ENCODE results near the gene IL27RA.

GRCh38 chr19:14021474-14021873 is 10.1 kb upstream of the IL27RA start:
- TF ChIP-seq, protein P1, sequence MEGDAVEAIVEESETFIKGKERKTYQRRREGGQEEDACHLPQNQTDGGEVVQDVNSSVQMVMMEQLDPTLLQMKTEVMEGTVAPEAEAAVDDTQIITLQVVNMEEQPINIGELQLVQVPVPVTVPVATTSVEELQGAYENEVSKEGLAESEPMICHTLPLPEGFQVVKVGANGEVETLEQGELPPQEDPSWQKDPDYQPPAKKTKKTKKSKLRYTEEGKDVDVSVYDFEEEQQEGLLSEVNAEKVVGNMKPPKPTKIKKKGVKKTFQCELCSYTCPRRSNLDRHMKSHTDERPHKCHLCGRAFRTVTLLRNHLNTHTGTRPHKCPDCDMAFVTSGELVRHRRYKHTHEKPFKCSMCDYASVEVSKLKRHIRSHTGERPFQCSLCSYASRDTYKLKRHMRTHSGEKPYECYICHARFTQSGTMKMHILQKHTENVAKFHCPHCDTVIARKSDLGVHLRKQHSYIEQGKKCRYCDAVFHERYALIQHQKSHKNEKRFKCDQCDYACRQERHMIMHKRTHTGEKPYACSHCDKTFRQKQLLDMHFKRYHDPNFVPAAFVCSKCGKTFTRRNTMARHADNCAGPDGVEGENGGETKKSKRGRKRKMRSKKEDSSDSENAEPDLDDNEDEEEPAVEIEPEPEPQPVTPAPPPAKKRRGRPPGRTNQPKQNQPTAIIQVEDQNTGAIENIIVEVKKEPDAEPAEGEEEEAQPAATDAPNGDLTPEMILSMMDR (IDR thresholded peaks at IDR 0.05), result no peak
- TF ChIP-seq POLR2A (IDR thresholded peaks at IDR 0.05; ENCODE audit: low read depth) (no peak), POLR2AphosphoS5 (IDR thresholded peaks at IDR 0.05) (no peak)

Measured in esophagus muscularis mucosa (tissue), 3 donors.